Body of pancreas (tissue), 4 donors: ENCODE measurements around the gene OPN5.

Experiments used
- POLR2A ChIP-seq, 3 donors: fragments of 450-650 bp; IDR thresholded peaks; one replicate each; pipeline ENCODE4 v1.6.1; 2016; ENCODE audit warnings: antibody characterized with exemption in 3 of 3, mild to moderate bottlenecking in 2 of 3
- TF ChIP-seq, protein P1 (sequence below), 7 experiments: fragments of 450-650 bp in 4 of 7; fragments of 200-600 bp in 3 of 7; sonication (generic) in 3 of 7; IDR thresholded peaks; one replicate each; pipeline ENCODE4 v1.5.1; 2016 to 2019; ENCODE audit warnings: antibody characterized with exemption in 7 of 7

DNA sequence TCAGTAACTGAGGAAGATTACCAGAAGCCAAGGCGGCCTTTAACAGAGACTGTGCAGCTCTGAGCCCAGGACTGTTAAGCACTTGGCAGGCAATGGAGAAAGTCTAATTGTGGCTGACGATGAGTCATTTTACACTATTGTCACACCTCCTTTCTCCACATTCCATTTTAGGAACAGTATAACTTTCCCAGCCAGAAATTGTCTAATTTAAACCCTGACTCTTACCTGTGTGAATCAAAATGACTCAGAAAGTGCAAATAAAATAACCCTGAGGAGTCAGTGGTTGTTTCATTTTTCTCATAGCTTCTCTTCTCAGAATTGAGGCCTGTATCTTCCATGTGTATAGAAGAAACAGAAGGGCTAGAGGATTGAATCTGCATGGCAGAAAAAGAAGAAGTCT, 40.0 kb upstream of the OPN5 start:
- no peak for TF ChIP-seq POLR2A (IDR thresholded peaks at IDR 0.05)
- TF ChIP-seq, protein P1, sequence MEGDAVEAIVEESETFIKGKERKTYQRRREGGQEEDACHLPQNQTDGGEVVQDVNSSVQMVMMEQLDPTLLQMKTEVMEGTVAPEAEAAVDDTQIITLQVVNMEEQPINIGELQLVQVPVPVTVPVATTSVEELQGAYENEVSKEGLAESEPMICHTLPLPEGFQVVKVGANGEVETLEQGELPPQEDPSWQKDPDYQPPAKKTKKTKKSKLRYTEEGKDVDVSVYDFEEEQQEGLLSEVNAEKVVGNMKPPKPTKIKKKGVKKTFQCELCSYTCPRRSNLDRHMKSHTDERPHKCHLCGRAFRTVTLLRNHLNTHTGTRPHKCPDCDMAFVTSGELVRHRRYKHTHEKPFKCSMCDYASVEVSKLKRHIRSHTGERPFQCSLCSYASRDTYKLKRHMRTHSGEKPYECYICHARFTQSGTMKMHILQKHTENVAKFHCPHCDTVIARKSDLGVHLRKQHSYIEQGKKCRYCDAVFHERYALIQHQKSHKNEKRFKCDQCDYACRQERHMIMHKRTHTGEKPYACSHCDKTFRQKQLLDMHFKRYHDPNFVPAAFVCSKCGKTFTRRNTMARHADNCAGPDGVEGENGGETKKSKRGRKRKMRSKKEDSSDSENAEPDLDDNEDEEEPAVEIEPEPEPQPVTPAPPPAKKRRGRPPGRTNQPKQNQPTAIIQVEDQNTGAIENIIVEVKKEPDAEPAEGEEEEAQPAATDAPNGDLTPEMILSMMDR (IDR thresholded peaks at IDR 0.05): no peak
